Heart left ventricle (tissue), 13 donors: ENCODE measurements around the gene EIF4ENIF1.
"Not testable (repeated sequence)": the region's sequence is repeated elsewhere in the genome, so short reads cannot be mapped to it uniquely, and the experiment has no call there.

ENCODE experiments used
- CTCF ChIP-seq, 12 donors: fragments of 200-600 bp; sonication (generic) in 4 of 12; IDR thresholded peaks; one replicate each; pipeline versions ENCODE4 v1.5.0 to v1.8.0; 2018 to 2022; ENCODE audit warnings: antibody characterized with exemption in 12 of 12, mild to moderate bottlenecking in 5 of 12
- POLR2A ChIP-seq, 2 donors: fragments of 450-650 bp; IDR thresholded peaks; one replicate each; pipeline ENCODE4 v1.6.1; 2017; ENCODE audit warnings: antibody characterized with exemption in 2 of 2, mild to moderate bottlenecking in 2 of 2, moderate library complexity in 2 of 2
- donor health status: ischemic (EF 13 %, LVEDD 7.1; RV severe dilation, severe dysfunction).
- donor health status: DM: no; HTN: yes; CAD: no.
- donor health status: DM: no; HTN: no; CAD: no.
- donor health status: ischemic (EF 25% LVEDD 6.9; RV normal size, moderate dysfunction).
- donor health status: ischemic (EF 25% LVEDD 5.7; RV mildly dilated, moderate dysfunction).
- donor health status: ischemic (EF 35%, LVEDD 5.7; RV mildly dilated, moderate dysfunction).
- donor health status: nonischemic (EF 11% LVEDD 7.7; RV severe dilation, severe dysfunction).
- donor health status: DM: yes; HTN: yes; CAD: no.
- donor health status: PGD.
- donor health status: ischemic (EF 29% LVEDD 5.4; RV normal size, mild dysfunction).
- donor health status: nonischemic (EF 23%, LVEDD 6.1; RV moderate dilation, normal function).

- TF ChIP-seq CTCF, POLR2A (IDR thresholded peaks at IDR 0.05): not testable (repeated sequence)
Observed at GRCh38 chr22:31486369-31486768, 3.3 kb downstream of the EIF4ENIF1 start.
